GM23338 (cell line): Measurements from ENCODE around the gene AZIN2. TPM values are rescaled to one million over a fixed set of nuclear protein-coding genes. Genes with fewer than 3 reads are reported as not detected.

Source experiments
- ATAC-seq: fragments of 200-7000 bp; cut with Tn5 transposase; 3 replicates; pipeline ENCODE4 v1.9.1; 2020
- DNase-seq: peaks from one replicate; pipeline ENCODE4 v3.0.0-alpha.2; 2015; ENCODE audit warnings: low spot score
- H2AFZ ChIP-seq: fragments of 200-600 bp; sonication (generic); 2 replicates; pipeline ENCODE4 v1.8.0; 2016; ENCODE audit warnings: antibody characterized with exemption, mild to moderate bottlenecking, moderate library complexity
- H3F3A ChIP-seq: fragments of 200-600 bp; sonication (generic); replicated peaks from 2 replicates; pipeline ENCODE4 v1.8.0; 2017; ENCODE audit warnings: antibody characterized with exemption, mixed run types, low read depth
- H3K27ac ChIP-seq: fragments of 200-600 bp; sonication (generic); 2 replicates; pipeline ENCODE4 v1.6.1; 2016; ENCODE audit warnings: low read depth
- H3K27me3 ChIP-seq: fragments of 200-600 bp; sonication (generic); 2 replicates; pipeline ENCODE4 v1.8.0; 2016; ENCODE audit warnings: mild to moderate bottlenecking, mixed run types, moderate library complexity; ENCODE audit not compliant: insufficient read depth
- H3K36me3 ChIP-seq: fragments of 200-600 bp; sonication (generic); 2 replicates; pipeline ENCODE4 v1.8.0; 2016; ENCODE audit warnings: mild to moderate bottlenecking; ENCODE audit not compliant: insufficient read depth
- H3K4me1 ChIP-seq: fragments of 200-600 bp; sonication (generic); 2 replicates; pipeline ENCODE4 v1.8.0; 2016; ENCODE audit warnings: mild to moderate bottlenecking, moderate library complexity; ENCODE audit not compliant: insufficient read depth
- H3K4me2 ChIP-seq: fragments of 200-600 bp; sonication (generic); 2 replicates; pipeline ENCODE4 v1.7.1; 2017; ENCODE audit warnings: mixed run types
- H3K4me3 ChIP-seq: fragments of 200-600 bp; sonication (generic); 2 replicates; pipeline ENCODE4 v1.6.1; 2016; ENCODE audit warnings: mixed run types
- H3K79me2 ChIP-seq: fragments of 200-600 bp; sonication (generic); replicated peaks from 2 replicates; pipeline ENCODE4 v1.8.0; 2017; ENCODE audit warnings: mild to moderate bottlenecking; ENCODE audit not compliant: insufficient read depth
- H3K9me2 ChIP-seq: fragments of 200-600 bp; sonication (generic); 2 replicates; pipeline ENCODE4 v1.8.0; 2017; ENCODE audit not compliant: insufficient read depth
- H4K20me1 ChIP-seq: fragments of 200-600 bp; sonication (generic); replicated peaks from 2 replicates; pipeline ENCODE4 v1.8.0; 2017; ENCODE audit warnings: mild to moderate bottlenecking; ENCODE audit not compliant: insufficient read depth
- H3K27ac Mint-ChIP-seq: 2 replicates; pipeline ENCODE4 v1.8.0; 2020; ENCODE audit warnings: inconsistent platforms, mild to moderate bottlenecking, moderate library complexity, mixed read lengths
- H3K27me3 Mint-ChIP-seq: 3 replicates; pipeline ENCODE4 v1.8.0; 2022; ENCODE audit warnings: low read depth, mild to moderate bottlenecking, moderate library complexity, mixed read lengths, inconsistent platforms; ENCODE audit not compliant: insufficient read depth, poor library complexity
- H3K36me3 Mint-ChIP-seq: 3 replicates; pipeline ENCODE4 v1.8.0; 2021; ENCODE audit warnings: low read depth, mild to moderate bottlenecking, inconsistent platforms, moderate library complexity, mixed read lengths
- H3K4me1 Mint-ChIP-seq: 3 replicates; pipeline ENCODE4 v1.8.0; 2020; ENCODE audit warnings: mild to moderate bottlenecking, inconsistent platforms, mixed read lengths
- H3K4me3 Mint-ChIP-seq: 3 replicates; pipeline ENCODE4 v1.8.0; 2021; ENCODE audit warnings: moderate library complexity, mild to moderate bottlenecking, inconsistent platforms, mixed read lengths
- H3K9me3 Mint-ChIP-seq: 3 replicates; pipeline ENCODE4 v1.8.0; 2020; ENCODE audit warnings: moderate library complexity, mild to moderate bottlenecking, inconsistent platforms, mixed read lengths
- CREB1 ChIP-seq: fragments of 250-450 bp; sonication (Bioruptor Pico); IDR thresholded peaks from 2 replicates; pipeline ENCODE4 v1.5.0; 2020; ENCODE audit warnings: low read depth, mild to moderate bottlenecking, moderate library complexity
- EZH2 ChIP-seq: fragments of 200-600 bp; sonication (generic); IDR thresholded peaks from one replicate; pipeline ENCODE4 v1.8.0; 2017; ENCODE audit warnings: antibody characterized with exemption, mild to moderate bottlenecking, low read depth; ENCODE audit not compliant: unreplicated experiment
- EZH2phosphoT487 ChIP-seq: fragments of 200-600 bp; sonication (generic); IDR thresholded peaks from one replicate; pipeline ENCODE4 v1.8.1; 2018; ENCODE audit warnings: antibody characterized with exemption; ENCODE audit not compliant: unreplicated experiment
- STAT1 ChIP-seq: IDR thresholded peaks from one replicate; pipeline ENCODE4 v1.6.1; 2016; ENCODE audit warnings: antibody characterized with exemption; ENCODE audit not compliant: unreplicated experiment
- ZNF331 ChIP-seq: fragments of 250-450 bp; sonication (Bioruptor Pico); IDR thresholded peaks from 2 replicates; pipeline ENCODE4 v1.5.0; 2020; ENCODE audit warnings: low read depth, mild to moderate bottlenecking, moderate library complexity
- polyA plus RNA-seq: library from polyadenylated mRNA; unstranded; fragments of >200 nt; fragmentation: Nextera tagmentation; extraction: Ambion mirVana; gene quantifications from 2 replicates; pipeline ENCODE4 v1.2.1, GENCODE V29; 2016
- total RNA-seq: library from RNA; depleted of rRNA; stranded (reverse); fragments of >200 nt; shearing (Covaris generic); gene quantifications from 2 replicates; pipeline ENCODE4 v1.2.3, GENCODE V29; 2014
- TF ChIP-seq, protein P1 (sequence below): fragments of 250-450 bp; sonication (Bioruptor Pico); IDR thresholded peaks from 2 replicates; pipeline ENCODE4 v1.5.0; 2020; ENCODE audit warnings: mild to moderate bottlenecking, moderate library complexity
- TF ChIP-seq, protein P2 (sequence below): IDR thresholded peaks from one replicate; pipeline ENCODE4 v1.6.1; 2018; ENCODE audit warnings: antibody characterized with exemption; ENCODE audit not compliant: unreplicated experiment

Gene AZIN2
- total and polyA plus RNA-seq, 2 experiments from 2014 or later = 0.37 to 1.2 TPM

DNA sequence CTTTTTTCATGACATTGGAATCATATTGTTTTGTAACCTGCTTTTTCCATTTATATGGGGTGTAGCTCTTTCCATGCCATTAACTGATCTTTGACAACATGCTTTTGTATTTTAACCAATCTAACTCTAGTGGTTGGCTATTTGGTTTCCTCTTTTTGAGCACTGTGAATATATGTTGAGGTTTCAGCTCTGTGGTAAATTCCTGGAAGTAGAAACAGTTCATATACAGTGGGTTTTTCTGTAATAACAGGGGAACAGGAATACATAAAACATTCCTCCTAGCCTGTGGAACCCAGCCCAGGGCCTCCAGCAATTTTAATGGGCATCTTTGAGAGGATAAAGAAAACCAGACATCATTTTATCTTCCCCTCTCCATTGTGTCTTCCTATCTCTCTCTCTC is 17.4 kb downstream of the AZIN2 start:
- no peak for DNase-seq
- H2AFZ ChIP-seq = no peak overlapping the region
- Mint-ChIP-seq H3K4me3 (no peak overlapping the region), H3K27me3 (peaks cover 15% of the 10 kb centered on the region), H3K4me1 (peaks cover 8% of the 10 kb centered on the region), H3K36me3 (no peaks in the 10 kb centered on the region), H3K27ac (no peak overlapping the region), H3K9me3 (no peaks in the 10 kb centered on the region)
- H3K4me2 ChIP-seq = no peak overlapping the region
- no peak for ATAC-seq
- H3K27ac ChIP-seq = no peak overlapping the region
- 0 out of 2 replicates have a peak, but pooled peaks cover 3% of the 10 kb centered on the region for H3K4me1 ChIP-seq
- TF ChIP-seq EZH2phosphoT487 = no peak
- no peak for TF ChIP-seq ZNF331 (CRISPR knock-in tag)
- TF ChIP-seq, protein P1, sequence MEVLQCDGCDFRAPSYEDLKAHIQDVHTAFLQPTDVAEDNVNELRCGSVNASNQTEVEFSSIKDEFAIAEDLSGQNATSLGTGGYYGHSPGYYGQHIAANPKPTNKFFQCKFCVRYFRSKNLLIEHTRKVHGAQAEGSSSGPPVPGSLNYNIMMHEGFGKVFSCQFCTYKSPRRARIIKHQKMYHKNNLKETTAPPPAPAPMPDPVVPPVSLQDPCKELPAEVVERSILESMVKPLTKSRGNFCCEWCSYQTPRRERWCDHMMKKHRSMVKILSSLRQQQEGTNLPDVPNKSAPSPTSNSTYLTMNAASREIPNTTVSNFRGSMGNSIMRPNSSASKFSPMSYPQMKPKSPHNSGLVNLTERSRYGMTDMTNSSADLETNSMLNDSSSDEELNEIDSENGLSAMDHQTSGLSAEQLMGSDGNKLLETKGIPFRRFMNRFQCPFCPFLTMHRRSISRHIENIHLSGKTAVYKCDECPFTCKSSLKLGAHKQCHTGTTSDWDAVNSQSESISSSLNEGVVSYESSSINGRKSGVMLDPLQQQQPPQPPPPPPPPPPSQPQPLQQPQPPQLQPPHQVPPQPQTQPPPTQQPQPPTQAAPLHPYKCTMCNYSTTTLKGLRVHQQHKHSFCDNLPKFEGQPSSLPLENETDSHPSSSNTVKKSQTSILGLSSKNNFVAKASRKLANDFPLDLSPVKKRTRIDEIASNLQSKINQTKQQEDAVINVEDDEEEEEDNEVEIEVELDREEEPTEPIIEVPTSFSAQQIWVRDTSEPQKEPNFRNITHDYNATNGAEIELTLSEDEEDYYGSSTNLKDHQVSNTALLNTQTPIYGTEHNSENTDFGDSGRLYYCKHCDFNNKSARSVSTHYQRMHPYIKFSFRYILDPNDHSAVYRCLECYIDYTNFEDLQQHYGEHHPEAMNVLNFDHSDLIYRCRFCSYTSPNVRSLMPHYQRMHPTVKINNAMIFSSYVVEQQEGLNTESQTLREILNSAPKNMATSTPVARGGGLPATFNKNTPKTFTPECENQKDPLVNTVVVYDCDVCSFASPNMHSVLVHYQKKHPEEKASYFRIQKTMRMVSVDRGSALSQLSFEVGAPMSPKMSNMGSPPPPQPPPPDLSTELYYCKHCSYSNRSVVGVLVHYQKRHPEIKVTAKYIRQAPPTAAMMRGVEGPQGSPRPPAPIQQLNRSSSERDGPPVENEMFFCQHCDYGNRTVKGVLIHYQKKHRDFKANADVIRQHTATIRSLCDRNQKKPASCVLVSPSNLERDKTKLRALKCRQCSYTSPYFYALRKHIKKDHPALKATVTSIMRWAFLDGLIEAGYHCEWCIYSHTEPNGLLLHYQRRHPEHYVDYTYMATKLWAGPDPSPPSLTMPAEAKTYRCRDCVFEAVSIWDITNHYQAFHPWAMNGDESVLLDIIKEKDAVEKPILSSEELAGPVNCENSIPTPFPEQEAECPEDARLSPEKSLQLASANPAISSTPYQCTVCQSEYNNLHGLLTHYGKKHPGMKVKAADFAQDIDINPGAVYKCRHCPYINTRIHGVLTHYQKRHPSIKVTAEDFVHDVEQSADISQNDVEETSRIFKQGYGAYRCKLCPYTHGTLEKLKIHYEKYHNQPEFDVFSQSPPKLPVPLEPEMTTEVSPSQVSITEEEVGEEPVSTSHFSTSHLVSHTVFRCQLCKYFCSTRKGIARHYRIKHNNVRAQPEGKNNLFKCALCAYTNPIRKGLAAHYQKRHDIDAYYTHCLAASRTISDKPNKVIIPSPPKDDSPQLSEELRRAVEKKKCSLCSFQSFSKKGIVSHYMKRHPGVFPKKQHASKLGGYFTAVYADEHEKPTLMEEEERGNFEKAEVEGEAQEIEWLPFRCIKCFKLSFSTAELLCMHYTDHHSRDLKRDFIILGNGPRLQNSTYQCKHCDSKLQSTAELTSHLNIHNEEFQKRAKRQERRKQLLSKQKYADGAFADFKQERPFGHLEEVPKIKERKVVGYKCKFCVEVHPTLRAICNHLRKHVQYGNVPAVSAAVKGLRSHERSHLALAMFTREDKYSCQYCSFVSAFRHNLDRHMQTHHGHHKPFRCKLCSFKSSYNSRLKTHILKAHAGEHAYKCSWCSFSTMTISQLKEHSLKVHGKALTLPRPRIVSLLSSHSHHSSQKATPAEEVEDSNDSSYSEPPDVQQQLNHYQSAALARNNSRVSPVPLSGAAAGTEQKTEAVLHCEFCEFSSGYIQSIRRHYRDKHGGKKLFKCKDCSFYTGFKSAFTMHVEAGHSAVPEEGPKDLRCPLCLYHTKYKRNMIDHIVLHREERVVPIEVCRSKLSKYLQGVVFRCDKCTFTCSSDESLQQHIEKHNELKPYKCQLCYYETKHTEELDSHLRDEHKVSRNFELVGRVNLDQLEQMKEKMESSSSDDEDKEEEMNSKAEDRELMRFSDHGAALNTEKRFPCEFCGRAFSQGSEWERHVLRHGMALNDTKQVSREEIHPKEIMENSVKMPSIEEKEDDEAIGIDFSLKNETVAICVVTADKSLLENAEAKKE (CRISPR knock-in tag) = no peak
- no peak for TF ChIP-seq EZH2
- no peak for TF ChIP-seq STAT1
- no peak for TF ChIP-seq CREB1 (CRISPR knock-in tag)
- TF ChIP-seq, protein P2, sequence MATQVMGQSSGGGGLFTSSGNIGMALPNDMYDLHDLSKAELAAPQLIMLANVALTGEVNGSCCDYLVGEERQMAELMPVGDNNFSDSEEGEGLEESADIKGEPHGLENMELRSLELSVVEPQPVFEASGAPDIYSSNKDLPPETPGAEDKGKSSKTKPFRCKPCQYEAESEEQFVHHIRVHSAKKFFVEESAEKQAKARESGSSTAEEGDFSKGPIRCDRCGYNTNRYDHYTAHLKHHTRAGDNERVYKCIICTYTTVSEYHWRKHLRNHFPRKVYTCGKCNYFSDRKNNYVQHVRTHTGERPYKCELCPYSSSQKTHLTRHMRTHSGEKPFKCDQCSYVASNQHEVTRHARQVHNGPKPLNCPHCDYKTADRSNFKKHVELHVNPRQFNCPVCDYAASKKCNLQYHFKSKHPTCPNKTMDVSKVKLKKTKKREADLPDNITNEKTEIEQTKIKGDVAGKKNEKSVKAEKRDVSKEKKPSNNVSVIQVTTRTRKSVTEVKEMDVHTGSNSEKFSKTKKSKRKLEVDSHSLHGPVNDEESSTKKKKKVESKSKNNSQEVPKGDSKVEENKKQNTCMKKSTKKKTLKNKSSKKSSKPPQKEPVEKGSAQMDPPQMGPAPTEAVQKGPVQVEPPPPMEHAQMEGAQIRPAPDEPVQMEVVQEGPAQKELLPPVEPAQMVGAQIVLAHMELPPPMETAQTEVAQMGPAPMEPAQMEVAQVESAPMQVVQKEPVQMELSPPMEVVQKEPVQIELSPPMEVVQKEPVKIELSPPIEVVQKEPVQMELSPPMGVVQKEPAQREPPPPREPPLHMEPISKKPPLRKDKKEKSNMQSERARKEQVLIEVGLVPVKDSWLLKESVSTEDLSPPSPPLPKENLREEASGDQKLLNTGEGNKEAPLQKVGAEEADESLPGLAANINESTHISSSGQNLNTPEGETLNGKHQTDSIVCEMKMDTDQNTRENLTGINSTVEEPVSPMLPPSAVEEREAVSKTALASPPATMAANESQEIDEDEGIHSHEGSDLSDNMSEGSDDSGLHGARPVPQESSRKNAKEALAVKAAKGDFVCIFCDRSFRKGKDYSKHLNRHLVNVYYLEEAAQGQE = no peak
- H3K4me3 ChIP-seq = no peak overlapping the region
- H3K36me3 ChIP-seq = no peaks in the 10 kb centered on the region
- H3F3A ChIP-seq = no peaks in the 10 kb centered on the region
- no peaks in the 10 kb centered on the region for H3K9me2 ChIP-seq
- H4K20me1 ChIP-seq = no peaks in the 10 kb centered on the region
- 0 out of 2 replicates have a peak, but pooled peaks cover 8% of the 10 kb centered on the region for H3K27me3 ChIP-seq
- H3K79me2 ChIP-seq = no peaks in the 10 kb centered on the region
